ENCODE results near the gene TYSND1.

DNA sequence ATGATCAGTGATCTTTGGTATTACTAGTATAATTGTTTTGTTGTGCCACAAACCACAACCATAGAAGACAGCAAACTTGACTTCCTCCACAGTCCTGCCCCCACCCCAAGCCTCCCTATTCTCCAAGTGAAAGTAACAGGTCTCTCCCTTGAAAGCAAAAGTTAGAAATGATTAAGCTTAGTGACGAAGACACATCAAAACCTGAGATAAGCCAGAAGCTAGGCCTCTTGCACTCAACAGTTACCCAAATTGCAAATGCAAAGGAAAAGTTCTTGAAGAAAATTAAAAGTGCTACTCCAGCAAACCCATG, 16.3 kb upstream of the TYSND1 start:
- TF ChIP-seq, protein P1, sequence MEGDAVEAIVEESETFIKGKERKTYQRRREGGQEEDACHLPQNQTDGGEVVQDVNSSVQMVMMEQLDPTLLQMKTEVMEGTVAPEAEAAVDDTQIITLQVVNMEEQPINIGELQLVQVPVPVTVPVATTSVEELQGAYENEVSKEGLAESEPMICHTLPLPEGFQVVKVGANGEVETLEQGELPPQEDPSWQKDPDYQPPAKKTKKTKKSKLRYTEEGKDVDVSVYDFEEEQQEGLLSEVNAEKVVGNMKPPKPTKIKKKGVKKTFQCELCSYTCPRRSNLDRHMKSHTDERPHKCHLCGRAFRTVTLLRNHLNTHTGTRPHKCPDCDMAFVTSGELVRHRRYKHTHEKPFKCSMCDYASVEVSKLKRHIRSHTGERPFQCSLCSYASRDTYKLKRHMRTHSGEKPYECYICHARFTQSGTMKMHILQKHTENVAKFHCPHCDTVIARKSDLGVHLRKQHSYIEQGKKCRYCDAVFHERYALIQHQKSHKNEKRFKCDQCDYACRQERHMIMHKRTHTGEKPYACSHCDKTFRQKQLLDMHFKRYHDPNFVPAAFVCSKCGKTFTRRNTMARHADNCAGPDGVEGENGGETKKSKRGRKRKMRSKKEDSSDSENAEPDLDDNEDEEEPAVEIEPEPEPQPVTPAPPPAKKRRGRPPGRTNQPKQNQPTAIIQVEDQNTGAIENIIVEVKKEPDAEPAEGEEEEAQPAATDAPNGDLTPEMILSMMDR (IDR thresholded peaks at IDR 0.05) = no peak
- no peak for TF ChIP-seq POLR2A (IDR thresholded peaks at IDR 0.05)

Data from esophagus squamous epithelium (tissue), 4 donors.